Calu3 (cell line): ENCODE data around the gene COIL. TPM values are rescaled to one million over a fixed set of nuclear protein-coding genes. Genes with fewer than 3 reads are reported as not detected.
A peak's percentile ranks its signal among the peaks of the same experiment; 100 is the strongest.

ENCODE experiments used
- BruUV-seq: library from RNA; stranded (reverse); fragments of 400-500 nt; replicated peaks from 2 replicates; lab custom pipeline; 2021; lab: Mats Ljungman, UMichigan
- CTCF ChIA-PET: fragments of 300-600 bp; sonication (Branson Sonifier 250); formaldehyde crosslinking; loops from one replicate; lab custom pipeline; 2022; ENCODE audit warnings: antibody characterized with exemption; lab: Charles Lee
- DNase-seq: peaks from one replicate; pipeline ENCODE4 v3.0.0; 2022
- H3K27ac Mint-ChIP-seq: one replicate; pipeline ENCODE4 v1.8.0; 2022; ENCODE audit warnings: mixed read lengths; ENCODE audit not compliant: unreplicated experiment
- H3K27me3 Mint-ChIP-seq: one replicate; pipeline ENCODE4 v1.8.0; 2022; ENCODE audit warnings: mixed read lengths; ENCODE audit not compliant: unreplicated experiment
- H3K36me3 Mint-ChIP-seq: one replicate; pipeline ENCODE4 v1.8.0; 2022; ENCODE audit warnings: mild to moderate bottlenecking, moderate library complexity, mixed read lengths; ENCODE audit not compliant: insufficient read depth, unreplicated experiment
- H3K4me1 Mint-ChIP-seq: one replicate; pipeline ENCODE4 v1.8.0; 2022; ENCODE audit warnings: mild to moderate bottlenecking, low read depth, mixed read lengths; ENCODE audit not compliant: unreplicated experiment
- H3K4me3 Mint-ChIP-seq: one replicate; pipeline ENCODE4 v1.8.0; 2022; ENCODE audit warnings: mild to moderate bottlenecking, low read depth, moderate library complexity, mixed read lengths; ENCODE audit not compliant: unreplicated experiment
- H3K9me3 Mint-ChIP-seq: one replicate; pipeline ENCODE4 v1.8.0; 2022; ENCODE audit warnings: low read depth, mixed read lengths; ENCODE audit not compliant: unreplicated experiment
- CTCF ChIP-seq: fragments of 200-600 bp; IDR thresholded peaks from one replicate; pipeline ENCODE4 v1.8.0; 2022; ENCODE audit warnings: antibody characterized with exemption; ENCODE audit not compliant: unreplicated experiment
- intact Hi-C: fragments of 100-400 bp; cut with micrococcal nuclease; formaldehyde crosslinking; loops from one replicate; pipeline ENCODE4 v1.10.0; 2022; ENCODE audit not compliant: unreplicated experiment
- total RNA-seq: library from RNA; stranded (reverse); gene quantifications from 2 replicates; pipeline ENCODE4 v1.2.3, GENCODE V29; 2022

COIL gene
- total RNA-seq, 1 experiment from 2014 or later, result 13.5 TPM

- Mint-ChIP-seq H3K36me3 (peaks cover 73% of the 10 kb centered on the region), H3K9me3 (peaks cover 4% of the 10 kb centered on the region), H3K4me1 (peaks cover 31% of the 10 kb centered on the region), H3K27ac (no peak overlapping the region), H3K4me3 (no peak overlapping the region), H3K27me3 (no peaks in the 10 kb centered on the region)
- CTCF ChIA-PET, result no interaction called here
- TF ChIP-seq CTCF, result no peak
- no TSS peak for BruUV-seq
- intact Hi-C loops, result no loop called here
- DNase-seq, result no peak
Measured at GRCh38 chr17:56902348-56902747, 58.5 kb downstream of the COIL start.

- TF ChIP-seq CTCF, result no peak
- no peak overlapping the region for H3K27ac Mint-ChIP-seq
- H3K4me3 Mint-ChIP-seq, result no peak overlapping the region
- CTCF ChIA-PET, result no interaction called here
- intact Hi-C loops, result no loop called here
- peaks cover 80% of the 10 kb centered on the region for H3K36me3 Mint-ChIP-seq
- BruUV-seq, result no TSS peak
- peaks cover 4% of the 10 kb centered on the region for H3K9me3 Mint-ChIP-seq
- DNase-seq, result no peak
- peaks cover 35% of the 10 kb centered on the region for H3K4me1 Mint-ChIP-seq
- H3K27me3 Mint-ChIP-seq, result no peaks in the 10 kb centered on the region
Measured at GRCh38 chr17:56899403-56899802, 61.4 kb downstream of the COIL start.

DNA sequence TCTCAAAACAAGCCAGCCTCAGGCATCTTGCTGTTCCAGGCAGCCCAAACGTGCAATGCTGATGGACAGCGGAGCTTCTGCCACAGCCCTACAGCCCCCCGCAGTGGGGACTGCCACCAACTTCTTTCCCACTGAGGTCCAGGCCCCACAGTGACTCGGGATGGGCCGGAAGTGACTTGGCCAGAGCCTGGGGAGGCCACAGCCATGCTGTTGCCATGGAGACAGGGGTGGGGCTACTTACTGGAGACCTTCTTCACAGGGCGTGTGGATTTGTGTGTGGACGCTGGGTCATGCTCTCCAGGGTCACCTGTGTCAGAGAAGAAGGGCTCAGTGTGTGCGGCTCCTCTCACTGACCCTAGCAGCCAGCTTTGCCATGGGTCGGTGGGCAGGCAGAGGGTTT, 62.0 kb downstream of the COIL start:
- H3K27ac Mint-ChIP-seq, result no peak overlapping the region
- no peak overlapping the region for H3K4me3 Mint-ChIP-seq
- CTCF ChIA-PET, result no interaction called here
- TF ChIP-seq CTCF, result no peak
- no peak for DNase-seq
- intact Hi-C loops, result no loop called here
- H3K27me3 Mint-ChIP-seq, result no peaks in the 10 kb centered on the region
- H3K4me1 Mint-ChIP-seq, result peaks cover 30% of the 10 kb centered on the region
- BruUV-seq, result no TSS peak
- peaks cover 77% of the 10 kb centered on the region for H3K36me3 Mint-ChIP-seq
- H3K9me3 Mint-ChIP-seq, result no peaks in the 10 kb centered on the region

DNA sequence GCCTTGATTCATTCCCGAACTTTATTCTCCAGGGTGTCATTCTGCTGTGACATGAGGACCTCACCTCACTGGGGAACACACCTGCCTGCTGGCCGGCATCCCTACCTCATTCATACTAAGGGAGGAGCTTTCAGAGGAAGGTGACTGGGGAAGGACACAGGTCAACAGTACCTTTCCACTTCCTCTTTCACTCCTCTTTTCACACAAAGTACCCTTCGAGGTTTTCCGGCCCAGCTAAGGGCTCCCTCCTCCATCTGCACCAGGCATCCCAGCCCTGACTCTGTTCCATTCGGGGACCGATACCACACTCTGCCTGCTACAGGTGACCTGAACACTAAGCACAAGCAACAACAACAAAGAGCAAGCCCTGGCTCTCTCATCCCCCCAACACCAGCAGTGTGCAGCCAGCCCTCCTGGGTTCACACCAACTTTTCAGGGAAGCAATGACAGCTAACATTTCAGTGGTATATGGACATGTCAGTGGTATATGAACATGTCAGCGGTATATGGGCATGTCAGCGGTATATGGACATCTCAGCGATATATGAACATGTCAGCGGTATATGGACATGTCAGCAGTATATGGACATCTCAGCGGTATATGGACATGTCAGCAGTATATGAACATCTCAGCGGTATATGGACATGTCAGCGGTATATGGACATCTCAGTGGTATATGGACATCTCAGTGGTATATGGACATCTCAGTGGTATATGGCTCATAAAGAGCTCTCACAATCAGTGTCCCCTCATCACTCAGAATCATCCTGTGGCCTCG, 63.0 kb downstream of the COIL start:
- no TSS peak for BruUV-seq
- Mint-ChIP-seq H3K4me1 (peaks cover 28% of the 10 kb centered on the region), H3K9me3 (peaks cover under 1% of the 10 kb centered on the region), H3K4me3 (peak overlapping the region; percentile 19), H3K27ac (peak overlapping the region; percentile 51), H3K36me3 (peaks cover 80% of the 10 kb centered on the region), H3K27me3 (no peaks in the 10 kb centered on the region)
- TF ChIP-seq CTCF, result no peak
- intact Hi-C loops, result no loop called here
- DNase-seq, result no peak
- CTCF ChIA-PET, result no interaction called here
